ENCODE results near the gene MEF2C. TPM values are rescaled to one million over a fixed set of nuclear protein-coding genes. Genes with fewer than 3 reads are reported as not detected.

MEF2C gene
- total RNA-seq, 2 donors from 2014 or later, result 13.9 to 44.0 TPM

DNA sequence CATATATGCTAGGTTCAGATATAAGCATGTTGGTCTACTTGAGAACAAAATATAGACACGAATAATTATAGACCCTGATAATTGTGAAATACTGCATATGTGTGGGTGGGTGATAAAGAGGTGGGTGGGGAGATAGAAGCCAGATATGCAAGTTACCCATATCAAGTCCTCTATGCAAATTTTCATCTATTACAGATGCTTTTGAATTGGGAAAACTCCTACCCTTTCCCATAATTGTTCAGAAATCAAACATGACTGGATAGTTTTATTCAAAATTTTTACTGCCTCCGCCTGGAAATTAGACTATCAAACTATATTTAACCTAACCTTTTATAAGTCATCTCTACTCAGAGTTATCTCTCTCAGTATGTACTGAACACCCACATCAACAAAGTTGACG lies 157.5 kb downstream of the MEF2C start:
- no peaks in the 10 kb centered on the region for H3K4me1 ChIP-seq (replicated peaks)
- H3K4me3 ChIP-seq, result no peak overlapping the region
- no peak for DNase-seq (ENCODE audit: low spot score)
- H3K27ac ChIP-seq, result no peak overlapping the region
- H3K27me3 ChIP-seq (replicated peaks; ENCODE audit: insufficient read depth), result no peaks in the 10 kb centered on the region
- no peaks in the 10 kb centered on the region for H3K36me3 ChIP-seq
- 60% methylated on average over 3 of the region's 3 CpGs for WGBS
- TF ChIP-seq, protein P1, sequence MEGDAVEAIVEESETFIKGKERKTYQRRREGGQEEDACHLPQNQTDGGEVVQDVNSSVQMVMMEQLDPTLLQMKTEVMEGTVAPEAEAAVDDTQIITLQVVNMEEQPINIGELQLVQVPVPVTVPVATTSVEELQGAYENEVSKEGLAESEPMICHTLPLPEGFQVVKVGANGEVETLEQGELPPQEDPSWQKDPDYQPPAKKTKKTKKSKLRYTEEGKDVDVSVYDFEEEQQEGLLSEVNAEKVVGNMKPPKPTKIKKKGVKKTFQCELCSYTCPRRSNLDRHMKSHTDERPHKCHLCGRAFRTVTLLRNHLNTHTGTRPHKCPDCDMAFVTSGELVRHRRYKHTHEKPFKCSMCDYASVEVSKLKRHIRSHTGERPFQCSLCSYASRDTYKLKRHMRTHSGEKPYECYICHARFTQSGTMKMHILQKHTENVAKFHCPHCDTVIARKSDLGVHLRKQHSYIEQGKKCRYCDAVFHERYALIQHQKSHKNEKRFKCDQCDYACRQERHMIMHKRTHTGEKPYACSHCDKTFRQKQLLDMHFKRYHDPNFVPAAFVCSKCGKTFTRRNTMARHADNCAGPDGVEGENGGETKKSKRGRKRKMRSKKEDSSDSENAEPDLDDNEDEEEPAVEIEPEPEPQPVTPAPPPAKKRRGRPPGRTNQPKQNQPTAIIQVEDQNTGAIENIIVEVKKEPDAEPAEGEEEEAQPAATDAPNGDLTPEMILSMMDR (IDR thresholded peaks at IDR 0.05), result no peak
- TF ChIP-seq POLR2A (IDR thresholded peaks at IDR 0.05) (no peak), POLR2AphosphoS5 (IDR thresholded peaks at IDR 0.05) (no peak)
- intact Hi-C loops (cut with DNase I), result loop anchor here (10.0 kb wide), 1 partner anchor 1659 kb away; no protein-coding TSS in a partner anchor
- no peaks in the 10 kb centered on the region for H3K9me3 ChIP-seq

DNA sequence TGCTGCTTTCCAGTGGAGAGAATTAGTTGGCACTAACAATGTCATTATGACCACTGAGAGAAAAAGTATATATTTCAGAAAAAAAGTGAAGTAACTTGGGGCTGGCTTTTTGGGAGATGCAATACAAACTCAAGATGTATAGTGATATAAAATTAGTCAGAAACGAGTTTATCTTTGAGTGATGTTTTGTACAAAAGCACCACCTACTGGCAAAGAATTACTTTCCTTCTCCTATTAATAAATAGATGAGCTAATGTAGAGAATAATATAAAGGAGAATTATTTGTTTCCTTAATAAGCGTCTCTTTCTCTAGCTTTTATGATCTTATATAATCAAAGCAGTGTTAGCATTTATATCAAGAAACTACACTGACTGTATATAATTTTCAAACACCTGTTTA lies 158.8 kb downstream of the MEF2C start:
- no peak for TF ChIP-seq POLR2A (IDR thresholded peaks at IDR 0.05)
- TF ChIP-seq, protein P1 (IDR thresholded peaks at IDR 0.05), result peak in 1 of 4 experiments; percentile 26
- no peaks in the 10 kb centered on the region for H3K27me3 ChIP-seq (replicated peaks; ENCODE audit: insufficient read depth)
- H3K9me3 ChIP-seq, result no peaks in the 10 kb centered on the region
- no peak overlapping the region for H3K4me3 ChIP-seq
- no peak overlapping the region for H3K27ac ChIP-seq
- intact Hi-C loops (cut with DNase I), result loop anchor here (10.0 kb wide), 1 partner anchor 1661 kb away; no protein-coding TSS in a partner anchor
- H3K4me1 ChIP-seq (replicated peaks), result no peaks in the 10 kb centered on the region
- H3K36me3 ChIP-seq, result no peaks in the 10 kb centered on the region
- 46% methylated on average over 2 of the region's 2 CpGs for WGBS
- DNase-seq (ENCODE audit: low spot score), result no peak

DNA sequence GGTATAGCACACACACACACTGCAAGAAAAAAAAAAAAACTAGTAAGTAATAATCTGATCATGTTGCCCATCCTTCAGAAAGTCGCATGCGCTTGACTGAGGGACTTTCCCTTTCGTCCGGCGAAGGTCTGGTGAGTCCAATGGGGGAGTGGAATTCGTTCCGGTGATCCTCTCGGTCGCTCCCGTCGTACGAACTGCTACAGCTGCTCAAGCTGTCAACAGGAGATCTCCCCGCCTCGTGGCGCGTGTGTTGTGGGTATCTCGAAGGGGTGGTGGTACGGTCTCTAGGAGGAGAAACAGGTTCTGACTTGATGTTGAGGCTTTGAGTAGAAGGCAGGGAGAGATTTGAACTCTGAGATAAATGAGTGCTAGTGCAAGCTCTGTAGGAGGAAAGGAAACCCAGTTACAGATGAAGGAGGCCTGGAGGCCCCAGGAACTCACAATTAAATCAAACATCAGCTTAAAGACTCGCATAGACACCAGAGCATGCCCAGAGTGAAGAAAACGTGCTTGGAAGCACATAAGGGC lies 160.4 kb downstream of the MEF2C start:
- H3K27me3 ChIP-seq (replicated peaks; ENCODE audit: insufficient read depth), result no peaks in the 10 kb centered on the region
- no peak for DNase-seq (ENCODE audit: low spot score)
- 76% methylated on average over 20 of the region's 20 CpGs for WGBS
- H3K9me3 ChIP-seq, result no peaks in the 10 kb centered on the region
- H3K4me3 ChIP-seq, result no peak overlapping the region
- intact Hi-C loops (cut with DNase I), result loop anchor here (10.0 kb wide), 1 partner anchor 1662 kb away; no protein-coding TSS in a partner anchor
- no peak overlapping the region for H3K27ac ChIP-seq
- H3K4me1 ChIP-seq (replicated peaks), result no peaks in the 10 kb centered on the region
- TF ChIP-seq POLR2AphosphoS5 (IDR thresholded peaks at IDR 0.05), result no peak
- TF ChIP-seq POLR2A (IDR thresholded peaks at IDR 0.05), result no peak
- TF ChIP-seq, protein P1 (IDR thresholded peaks at IDR 0.05), result no peak
- H3K36me3 ChIP-seq, result no peaks in the 10 kb centered on the region

DNA sequence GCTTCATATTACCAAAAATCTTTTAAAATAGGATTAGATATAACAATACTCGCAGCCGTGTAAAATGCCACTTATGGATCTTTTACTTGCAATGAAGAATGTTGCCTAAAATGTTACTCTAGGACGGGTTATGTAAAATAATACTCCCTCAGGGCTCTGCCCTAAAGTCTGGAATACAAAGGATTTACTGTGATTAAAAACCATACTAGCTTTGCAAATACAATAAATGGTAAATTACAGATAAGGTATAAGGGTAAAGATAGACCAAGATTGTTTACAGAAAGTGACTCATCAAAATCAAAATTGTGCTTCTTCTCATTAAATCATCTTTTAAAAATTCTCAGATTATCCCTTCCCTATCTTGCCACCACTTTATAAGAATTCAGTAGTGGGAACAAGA lies 163.6 kb downstream of the MEF2C start:
- H3K4me1 ChIP-seq (replicated peaks), result no peaks in the 10 kb centered on the region
- H3K27me3 ChIP-seq (replicated peaks; ENCODE audit: insufficient read depth), result no peaks in the 10 kb centered on the region
- intact Hi-C loops (cut with DNase I), result no loop called here
- H3K9me3 ChIP-seq, result no peaks in the 10 kb centered on the region
- no peak for DNase-seq (ENCODE audit: low spot score)
- H3K4me3 ChIP-seq, result no peak overlapping the region
- H3K27ac ChIP-seq, result no peak overlapping the region
- H3K36me3 ChIP-seq, result no peaks in the 10 kb centered on the region
- WGBS, result 51% methylated on average over 3 of the region's 3 CpGs
- TF ChIP-seq POLR2AphosphoS5 (IDR thresholded peaks at IDR 0.05) (no peak), POLR2A (IDR thresholded peaks at IDR 0.05) (no peak)
- TF ChIP-seq, protein P1 (IDR thresholded peaks at IDR 0.05), result no peak

DNA sequence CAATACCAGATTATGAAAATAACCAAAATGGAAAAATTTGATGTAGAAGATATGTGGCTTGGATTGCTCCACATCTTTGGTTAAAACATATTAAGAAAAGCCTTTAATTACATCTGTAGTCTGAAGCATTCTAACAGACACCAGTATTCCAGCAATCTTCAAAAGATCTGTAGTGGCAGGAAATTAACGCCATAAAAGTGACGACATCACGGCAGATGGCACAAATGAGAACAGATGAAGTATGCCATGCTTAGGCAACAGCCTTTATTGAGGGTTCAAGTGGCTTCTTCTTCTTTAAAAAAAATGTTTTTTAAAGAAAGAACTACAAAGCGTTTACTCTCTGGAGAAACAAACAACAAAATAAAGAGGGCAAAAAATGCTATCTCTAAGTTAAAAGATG lies 164.2 kb downstream of the MEF2C start:
- no peaks in the 10 kb centered on the region for H3K9me3 ChIP-seq
- TF ChIP-seq, protein P1 (IDR thresholded peaks at IDR 0.05), result no peak
- TF ChIP-seq POLR2A (IDR thresholded peaks at IDR 0.05) (no peak), POLR2AphosphoS5 (IDR thresholded peaks at IDR 0.05) (no peak)
- H3K4me1 ChIP-seq (replicated peaks), result no peaks in the 10 kb centered on the region
- DNase-seq (ENCODE audit: low spot score), result no peak
- no peaks in the 10 kb centered on the region for H3K36me3 ChIP-seq
- 67% methylated on average over 4 of the region's 4 CpGs for WGBS
- H3K4me3 ChIP-seq, result no peak overlapping the region
- no peaks in the 10 kb centered on the region for H3K27me3 ChIP-seq (replicated peaks; ENCODE audit: insufficient read depth)
- H3K27ac ChIP-seq, result no peak overlapping the region
- intact Hi-C loops (cut with DNase I), result no loop called here
